Keratinocyte (primary cell): ENCODE data around the gene ARX. TPM values are rescaled to one million over a fixed set of nuclear protein-coding genes. Genes with fewer than 3 reads are reported as not detected.

Source experiments
- DNase-seq: peaks from one replicate; pipeline ENCODE4 v3.0.0-alpha.2; 2011; ENCODE audit warnings: low read depth, missing footprints, low spot score
- FAIRE-seq: peaks from 2 replicates; lab custom pipeline; 2011; peaks lifted over from hg19 to GRCh38; lab: Jason Lieb, UNC
- H2AFZ ChIP-seq: 2 replicates; pipeline ENCODE4 v1.6.0; 2012; ENCODE audit warnings: low read length, control low read depth, inconsistent platforms; ENCODE audit not compliant: control insufficient read depth
- H3K27ac ChIP-seq: 2 replicates; pipeline ENCODE4 v1.5.1; 2011; ENCODE audit warnings: low read length; ENCODE audit not compliant: control insufficient read depth, insufficient read depth
- H3K27me3 ChIP-seq: 3 replicates; pipeline ENCODE4 v1.6.0; 2011; ENCODE audit warnings: low read length; ENCODE audit not compliant: control insufficient read depth, insufficient read depth; ENCODE audit errors: extremely low read depth
- H3K36me3 ChIP-seq, 2 experiments: 2 replicates in 1 of 2; 3 replicates in 1 of 2; pipeline ENCODE4 v1.5.1; 2011; ENCODE audit warnings: low read length in 2 of 2, mild to moderate bottlenecking in 1 of 2; ENCODE audit not compliant: control insufficient read depth in 2 of 2, insufficient read depth in 2 of 2; ENCODE audit errors: extremely low read depth in 1 of 2
- H3K4me1 ChIP-seq: 3 replicates; pipeline ENCODE4 v1.5.1; 2011; ENCODE audit warnings: low read length; ENCODE audit not compliant: control insufficient read depth, insufficient read depth; ENCODE audit errors: extremely low read depth
- H3K4me2 ChIP-seq: 3 replicates; pipeline ENCODE4 v1.6.0; 2011; ENCODE audit warnings: low read depth, low read length; ENCODE audit not compliant: control insufficient read depth, insufficient read depth; ENCODE audit errors: extremely low read depth
- H3K4me3 ChIP-seq, 3 experiments: fragments of 200-600 bp in 1 of 3; sonication (generic) in 1 of 3; 2 replicates in 2 of 3; 3 replicates in 1 of 3; pipeline ENCODE4 v1.5.1; 2011 to 2016; ENCODE audit warnings: low read length in 3 of 3, mild to moderate bottlenecking in 3 of 3, control low read depth in 2 of 3, inconsistent platforms in 1 of 3, low read depth in 1 of 3, mixed read lengths in 1 of 3, mixed run types in 1 of 3, moderate library complexity in 1 of 3; ENCODE audit not compliant: control insufficient read depth in 2 of 3, insufficient read depth in 2 of 3; ENCODE audit errors: extremely low read depth in 1 of 3
- H3K79me2 ChIP-seq: 2 replicates; pipeline ENCODE4 v1.6.0; 2012; ENCODE audit warnings: low read length; ENCODE audit not compliant: control insufficient read depth, insufficient read depth
- H3K9ac ChIP-seq: 3 replicates; pipeline ENCODE4 v1.6.0; 2011; ENCODE audit warnings: low read length; ENCODE audit not compliant: control insufficient read depth, insufficient read depth; ENCODE audit errors: extremely low read depth
- H3K9me1 ChIP-seq: 3 replicates; pipeline ENCODE4 v1.6.0; 2011; ENCODE audit warnings: low read length; ENCODE audit not compliant: control insufficient read depth, insufficient read depth; ENCODE audit errors: extremely low read depth
- H3K9me3 ChIP-seq: 2 replicates; pipeline ENCODE4 v1.5.1; 2012; ENCODE audit warnings: low read depth, low read length; ENCODE audit not compliant: control insufficient read depth
- H4K20me1 ChIP-seq: 3 replicates; pipeline ENCODE4 v1.6.0; 2011; ENCODE audit warnings: low read length; ENCODE audit not compliant: control insufficient read depth, insufficient read depth; ENCODE audit errors: extremely low read depth
- EZH2 ChIP-seq: IDR thresholded peaks from one replicate; pipeline ENCODE4 v1.6.1; 2012; ENCODE audit warnings: inconsistent platforms, mild to moderate bottlenecking, low read length, moderate library complexity
- dilution Hi-C: fragments of 300-500 bp; cut with MboI; formaldehyde crosslinking; loops from one replicate; pipeline ENCODE4 v1.7.0; 2020; ENCODE audit warnings: low sequenced_read_pairs; ENCODE audit not compliant: extremely low pct_ligation_motif_present
- polyA plus RNA-seq, 5 experiments: library from polyadenylated mRNA; depleted of rRNA in 3 of 5; stranded (reverse) in 3 of 5; stranded (forward) in 1 of 5; unstranded in 1 of 5; fragments of >200 nt; gene quantifications; 1 replicate in 1 of 5; 2 replicates in 3 of 5; 3 replicates in 1 of 5; pipeline versions ENCODE4 v1.2.1 to v1.2.3, GENCODE V29; 2011 to 2012; ENCODE audit warnings: missing spikeins in 2 of 5, low read depth in 1 of 5, low replicate concordance in 1 of 5
- TF ChIP-seq, protein P1 (sequence below), 3 experiments: IDR thresholded peaks in 1 of 3; conservative IDR thresholded peaks in 1 of 3; optimal IDR thresholded peaks in 1 of 3; 2 replicates in 2 of 3; 3 replicates in 1 of 3; pipeline versions ENCODE3 to v1.5.1; 2011; ENCODE audit warnings: low read length in 3 of 3, mild to moderate bottlenecking in 3 of 3, moderate library complexity in 2 of 3, control low read depth in 1 of 3, inconsistent platforms in 1 of 3; ENCODE audit not compliant: insufficient read depth in 2 of 3; ENCODE audit errors: extremely low read depth in 1 of 3

ARX gene
- polyA plus RNA-seq, 1 donor (not counting 4 experiments of a cell fraction or from before 2014, with no cell fraction given), result not detected

DNA sequence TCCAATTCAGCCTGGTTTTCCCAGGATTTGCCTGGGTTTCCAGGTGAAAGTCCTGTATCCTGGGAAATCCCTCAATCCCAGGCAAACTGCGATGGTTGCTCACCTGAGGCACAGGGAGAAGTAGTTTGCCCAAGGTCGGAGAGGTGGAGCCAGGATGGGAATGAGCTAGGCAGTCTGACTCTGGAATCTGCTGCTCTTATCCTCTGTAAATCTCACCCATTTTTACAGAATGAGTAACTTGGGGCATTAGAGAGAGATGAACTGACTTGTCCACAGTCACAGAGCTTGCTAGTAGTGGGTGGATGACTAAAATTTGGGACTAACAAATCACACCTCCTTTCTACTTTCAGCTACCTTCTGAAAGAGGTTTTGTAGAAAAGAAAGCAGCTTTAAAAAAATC, 9.8 kb upstream of the ARX start:
- no peak overlapping the region for H3K9ac ChIP-seq
- no peak overlapping the region for H3K27ac ChIP-seq
- H3K4me1 ChIP-seq, result peaks cover 17% of the 10 kb centered on the region
- no peaks in the 10 kb centered on the region for H4K20me1 ChIP-seq
- dilution Hi-C loops, result no loop called here
- H3K79me2 ChIP-seq, result no peaks in the 10 kb centered on the region
- H3K9me1 ChIP-seq, result no peaks in the 10 kb centered on the region
- DNase-seq (no peak), FAIRE-seq (peak; percentile 82)
- no peak overlapping the region for H3K4me2 ChIP-seq
- peaks cover 30% of the 10 kb centered on the region for H3K27me3 ChIP-seq
- TF ChIP-seq, protein P1, sequence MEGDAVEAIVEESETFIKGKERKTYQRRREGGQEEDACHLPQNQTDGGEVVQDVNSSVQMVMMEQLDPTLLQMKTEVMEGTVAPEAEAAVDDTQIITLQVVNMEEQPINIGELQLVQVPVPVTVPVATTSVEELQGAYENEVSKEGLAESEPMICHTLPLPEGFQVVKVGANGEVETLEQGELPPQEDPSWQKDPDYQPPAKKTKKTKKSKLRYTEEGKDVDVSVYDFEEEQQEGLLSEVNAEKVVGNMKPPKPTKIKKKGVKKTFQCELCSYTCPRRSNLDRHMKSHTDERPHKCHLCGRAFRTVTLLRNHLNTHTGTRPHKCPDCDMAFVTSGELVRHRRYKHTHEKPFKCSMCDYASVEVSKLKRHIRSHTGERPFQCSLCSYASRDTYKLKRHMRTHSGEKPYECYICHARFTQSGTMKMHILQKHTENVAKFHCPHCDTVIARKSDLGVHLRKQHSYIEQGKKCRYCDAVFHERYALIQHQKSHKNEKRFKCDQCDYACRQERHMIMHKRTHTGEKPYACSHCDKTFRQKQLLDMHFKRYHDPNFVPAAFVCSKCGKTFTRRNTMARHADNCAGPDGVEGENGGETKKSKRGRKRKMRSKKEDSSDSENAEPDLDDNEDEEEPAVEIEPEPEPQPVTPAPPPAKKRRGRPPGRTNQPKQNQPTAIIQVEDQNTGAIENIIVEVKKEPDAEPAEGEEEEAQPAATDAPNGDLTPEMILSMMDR (optimal IDR thresholded peaks at IDR 0.05 in 1 of 3, IDR thresholded peaks at IDR 0.05 in 1 of 3, conservative IDR thresholded peaks at IDR 0.05 in 1 of 3; ENCODE audit: extremely low read depth in 1 of 3, insufficient read depth in 2 of 3, low read length in 3 of 3), result no peak
- no peak for TF ChIP-seq EZH2
- H3K36me3 ChIP-seq, result no peaks in the 10 kb centered on the region
- H3K9me3 ChIP-seq, result no peaks in the 10 kb centered on the region
- H2AFZ ChIP-seq, result no peak overlapping the region
- H3K4me3 ChIP-seq, result no peak overlapping the region

DNA sequence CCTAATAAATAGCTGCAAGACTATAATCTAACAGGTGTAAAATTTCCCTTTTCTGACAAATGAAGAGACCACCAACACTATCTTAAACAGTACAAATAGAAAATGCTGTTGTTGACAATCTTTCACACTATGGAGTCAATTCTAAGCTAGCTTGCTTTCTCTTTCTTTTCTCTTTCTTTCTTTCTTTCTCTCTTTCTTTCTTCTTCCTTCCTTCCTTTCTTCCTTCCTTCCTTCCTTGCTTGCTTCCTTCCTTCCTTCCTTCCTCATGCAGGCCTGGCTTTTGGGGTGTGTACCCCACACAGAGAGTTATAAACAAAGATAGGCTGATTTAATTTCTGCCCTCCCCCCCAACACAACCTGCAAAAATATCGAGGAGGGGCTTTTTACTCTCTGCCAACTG, 8.1 kb upstream of the ARX start:
- Histone ChIP-seq H4K20me1 (no peaks in the 10 kb centered on the region), H3K9ac (no peak overlapping the region), H3K27ac (no peak overlapping the region), H3K4me3 (no peak overlapping the region), H3K79me2 (no peaks in the 10 kb centered on the region), H3K36me3 (no peaks in the 10 kb centered on the region), H3K4me2 (no peak overlapping the region), H3K9me1 (no peaks in the 10 kb centered on the region), H3K9me3 (no peaks in the 10 kb centered on the region), H3K4me1 (peaks cover 9% of the 10 kb centered on the region), H2AFZ (no peak overlapping the region), H3K27me3 (peaks cover 45% of the 10 kb centered on the region)
- DNase-seq (no peak), FAIRE-seq (no peak)
- TF ChIP-seq, protein P1 (optimal IDR thresholded peaks at IDR 0.05 in 1 of 3, IDR thresholded peaks at IDR 0.05 in 1 of 3, conservative IDR thresholded peaks at IDR 0.05 in 1 of 3; ENCODE audit: extremely low read depth in 1 of 3, insufficient read depth in 2 of 3, low read length in 3 of 3), result no peak
- no peak for TF ChIP-seq EZH2
- dilution Hi-C loops, result no loop called here
